ENCODE measurements around the gene SERPINA1. TPM values are rescaled to one million over a fixed set of nuclear protein-coding genes. Genes with fewer than 3 reads are reported as not detected.
"Not testable (repeated sequence)": the region's sequence is repeated elsewhere in the genome, so short reads cannot be mapped to it uniquely, and the experiment has no call there.

SERPINA1 gene
- total RNA-seq, 1 experiment from 2014 or later, result 5.1 TPM

GRCh38 chr14:94356379-94357056 is 31.9 kb downstream of the SERPINA1 start (continued):
- TF ChIP-seq GRHL2 (CRISPR knock-in tag; IDR thresholded peaks at IDR 0.05; ENCODE audit: insufficient replicate concordance, severe bottlenecking), result no peak

- no peak for TF ChIP-seq ZNF317 (CRISPR knock-in tag; IDR thresholded peaks at IDR 0.05; ENCODE audit: borderline replicate concordance, low read depth)
- no peak for TF ChIP-seq ZNF396 (CRISPR knock-in tag; IDR thresholded peaks at IDR 0.05; ENCODE audit: borderline replicate concordance)
- no peak for TF ChIP-seq ZNF425 (CRISPR knock-in tag; conservative IDR thresholded peaks at IDR 0.05)
- no peak for TF ChIP-seq ZNF281 (CRISPR knock-in tag; IDR thresholded peaks at IDR 0.05)
- TF ChIP-seq GABPB1 (CRISPR knock-in tag; IDR thresholded peaks at IDR 0.05), result peak; percentile 34
- TF ChIP-seq NFE2L1 (CRISPR knock-in tag; IDR thresholded peaks at IDR 0.05), result no peak
- no peak for TF ChIP-seq SMAD4 (CRISPR knock-in tag; IDR thresholded peaks at IDR 0.05)
- no peak for TF ChIP-seq CDX4 (CRISPR knock-in tag; IDR thresholded peaks at IDR 0.05; ENCODE audit: borderline replicate concordance)
- peaks cover 16% of the 10 kb centered on the region for H3K4me1 Mint-ChIP-seq
- CTCF ChIA-PET, result interaction anchor here (0.5 to 3.1 kb wide), 20 partner anchors 8 to 416 kb away, joined by 3 to 23 read pairs (median 5); partner anchors contain the start of genes SERPINA2 and SERPINA6
These were observed 33.1 kb downstream of the SERPINA1 start for GRCh38 chr14:94355191-94355794.

GRCh38 chr14:94354638-94355185 is 33.7 kb downstream of the SERPINA1 start:
- H3K36me3 Mint-ChIP-seq, result 0 out of 2 replicates have a peak, but pooled peaks cover 3% of the 10 kb centered on the region
- peaks cover 16% of the 10 kb centered on the region for H3K4me1 Mint-ChIP-seq
- H3K9me3 Mint-ChIP-seq, result peaks cover 21% of the 10 kb centered on the region
- no peak overlapping the region for H3K27ac Mint-ChIP-seq
- DNase-seq (ENCODE audit: low spot score) (no peak), ATAC-seq (no peak)
- no peak overlapping the region for H3K4me3 Mint-ChIP-seq
- no peak for TF ChIP-seq ZNF317 (CRISPR knock-in tag; IDR thresholded peaks at IDR 0.05; ENCODE audit: borderline replicate concordance, low read depth)
- TF ChIP-seq AFF4 (CRISPR knock-in tag; IDR thresholded peaks at IDR 0.05; ENCODE audit: borderline replicate concordance), result no peak
- TF ChIP-seq ZSCAN18 (CRISPR knock-in tag; IDR thresholded peaks at IDR 0.05), result no peak
- TF ChIP-seq NFATC4 (CRISPR knock-in tag; IDR thresholded peaks at IDR 0.05), result no peak
- TF ChIP-seq ATF1 (CRISPR knock-in tag; IDR thresholded peaks at IDR 0.05), result no peak
- TF ChIP-seq ZNF396 (CRISPR knock-in tag; IDR thresholded peaks at IDR 0.05; ENCODE audit: borderline replicate concordance), result no peak
- CTCF ChIA-PET, result interaction anchor here (0.5 to 3.1 kb wide), 19 partner anchors 8 to 415 kb away, joined by 3 to 23 read pairs (median 5); partner anchors contain the start of genes SERPINA2 and SERPINA6
- POLR2A ChIA-PET, result no interaction called here
- no peaks in the 10 kb centered on the region for H3K27me3 Mint-ChIP-seq (ENCODE audit: low read depth)

More at GRCh38 chr14:94355191-94355794, 33.1 kb downstream of the SERPINA1 start:
- Mint-ChIP-seq H3K27me3 (ENCODE audit: low read depth) (no peaks in the 10 kb centered on the region), H3K4me3 (no peak overlapping the region), H3K36me3 (0 out of 2 replicates have a peak, but pooled peaks cover 3% of the 10 kb centered on the region), H3K27ac (peak overlapping the region; percentile 20; the same call in 1 of the 2 replicates), H3K9me3 (peaks cover 21% of the 10 kb centered on the region)
- ATAC-seq, result peak; percentile 98
- POLR2A ChIA-PET, result no interaction called here
- peak; percentile 69 for DNase-seq (ENCODE audit: low spot score)

- Mint-ChIP-seq H3K9me3 (peaks cover 23% of the 10 kb centered on the region), H3K4me1 (peaks cover 16% of the 10 kb centered on the region)
- DNase-seq (ENCODE audit: low spot score); H3K4me3 Mint-ChIP-seq; POLR2A ChIA-PET; H3K36me3 Mint-ChIP-seq; H3K27me3 Mint-ChIP-seq (ENCODE audit: low read depth); ATAC-seq; CTCF ChIA-PET; H3K27ac Mint-ChIP-seq: not testable (repeated sequence)
These were observed 34.2 kb downstream of the SERPINA1 start for GRCh38 chr14:94354190-94354589.
